Measurements from ENCODE around the gene ATAD2B.

The ATAD2B gene

GRCh38 chr2:23700627-23701026, 226.3 kb downstream of the ATAD2B start:
- no peak for DNase-seq (ENCODE audit: low spot score)

DNA sequence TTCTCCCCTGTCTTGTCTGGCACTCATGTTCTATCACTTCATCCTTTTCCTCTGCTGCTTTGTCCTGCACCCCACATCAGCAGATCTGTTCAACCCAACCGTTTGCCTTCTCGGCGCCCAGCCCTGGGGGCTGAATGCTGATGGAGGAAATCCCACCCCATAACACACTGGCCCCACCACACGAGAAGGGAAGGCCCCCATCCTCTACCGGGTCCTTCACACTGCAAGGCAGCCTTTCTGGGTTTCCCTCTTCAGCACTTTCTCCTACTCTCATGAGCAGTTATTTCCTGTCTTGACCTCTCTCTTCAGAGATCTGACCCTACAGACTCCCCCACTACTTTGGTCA, 227.4 kb downstream of the ATAD2B start:
- no peak for DNase-seq (ENCODE audit: low spot score)

GRCh38 chr2:23698721-23699579, 228.0 kb downstream of the ATAD2B start:
- DNase-seq (ENCODE audit: low spot score) = no peak

Measured in hematopoietic multipotent progenitor cell treated with erythropoietin and hydrocortisone succinate and interleukin-3 and kit ligand, for 17 days (in vitro differentiated cells).